Cardiac fibroblast (primary cell): ENCODE results near the gene GPR153.
"Not testable (repeated sequence)": the region's sequence is repeated elsewhere in the genome, so short reads cannot be mapped to it uniquely, and the experiment has no call there.

Source experiments
- DNase-seq, 2 donors: peaks; one replicate each; pipeline versions ENCODE4 v3.0.0 to v3.0.0-alpha.2; 2010; ENCODE audit warnings: low read depth in 2 of 2
- H3K4me3 ChIP-seq, 2 donors: replicated peaks in 1 of 2; 1 replicate in 1 of 2; 2 replicates in 1 of 2; pipeline ENCODE4 v1.5.1; 2011; ENCODE audit warnings: low read depth in 2 of 2, low read length in 2 of 2, mild to moderate bottlenecking in 2 of 2, moderate library complexity in 1 of 2
- TF ChIP-seq, protein P1 (sequence below): IDR thresholded peaks from one replicate; pipeline ENCODE4 v1.5.1; 2011; ENCODE audit warnings: low read depth, mild to moderate bottlenecking, low read length, inconsistent platforms

The GPR153 gene

DNA sequence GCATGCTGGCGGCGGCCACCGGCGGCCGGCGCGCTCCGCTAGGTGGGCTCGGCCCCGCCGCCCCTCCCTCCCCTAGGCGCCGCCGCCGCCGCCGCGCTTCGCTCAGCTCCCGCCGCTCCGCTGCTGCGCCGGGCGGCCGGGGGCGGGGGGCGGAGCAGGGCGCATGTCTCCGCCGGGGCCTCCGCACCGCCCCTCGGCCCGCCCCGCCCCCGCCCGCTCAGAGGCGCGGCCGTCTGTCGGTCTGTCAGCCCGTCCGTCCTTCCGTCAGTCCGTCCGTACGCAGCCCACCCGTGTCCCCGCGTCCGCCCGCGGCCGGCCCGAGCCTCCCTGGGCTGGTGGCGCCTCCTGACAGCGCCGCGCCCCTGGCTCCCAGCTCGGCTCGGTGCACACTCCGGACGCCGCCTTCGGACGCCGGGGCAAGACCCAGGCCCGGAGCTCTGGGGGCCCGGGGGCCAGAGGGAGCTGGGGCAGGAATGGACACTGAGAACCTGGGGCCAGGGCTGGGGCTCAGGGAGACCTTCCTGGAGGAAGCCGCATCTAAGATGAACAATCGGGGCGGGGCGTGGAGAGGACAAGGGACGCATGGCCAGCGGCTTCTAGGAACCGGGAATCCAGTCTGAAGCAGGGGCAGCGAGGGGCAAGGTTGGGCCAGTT lies at the start of gene GPR153:
Gene GPR153 (minus strand): TSS at position 138 of the 654 bp plus-strand sequence. CDS start 6,193 bp downstream, outside the sequence.
- TF ChIP-seq, protein P1, sequence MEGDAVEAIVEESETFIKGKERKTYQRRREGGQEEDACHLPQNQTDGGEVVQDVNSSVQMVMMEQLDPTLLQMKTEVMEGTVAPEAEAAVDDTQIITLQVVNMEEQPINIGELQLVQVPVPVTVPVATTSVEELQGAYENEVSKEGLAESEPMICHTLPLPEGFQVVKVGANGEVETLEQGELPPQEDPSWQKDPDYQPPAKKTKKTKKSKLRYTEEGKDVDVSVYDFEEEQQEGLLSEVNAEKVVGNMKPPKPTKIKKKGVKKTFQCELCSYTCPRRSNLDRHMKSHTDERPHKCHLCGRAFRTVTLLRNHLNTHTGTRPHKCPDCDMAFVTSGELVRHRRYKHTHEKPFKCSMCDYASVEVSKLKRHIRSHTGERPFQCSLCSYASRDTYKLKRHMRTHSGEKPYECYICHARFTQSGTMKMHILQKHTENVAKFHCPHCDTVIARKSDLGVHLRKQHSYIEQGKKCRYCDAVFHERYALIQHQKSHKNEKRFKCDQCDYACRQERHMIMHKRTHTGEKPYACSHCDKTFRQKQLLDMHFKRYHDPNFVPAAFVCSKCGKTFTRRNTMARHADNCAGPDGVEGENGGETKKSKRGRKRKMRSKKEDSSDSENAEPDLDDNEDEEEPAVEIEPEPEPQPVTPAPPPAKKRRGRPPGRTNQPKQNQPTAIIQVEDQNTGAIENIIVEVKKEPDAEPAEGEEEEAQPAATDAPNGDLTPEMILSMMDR = no peak
- peak within 1 kb of the TSS; percentile 59 to 60 for H3K4me3 ChIP-seq
- DNase-seq = peak in 1 of 2 donors; percentile 59

DNA sequence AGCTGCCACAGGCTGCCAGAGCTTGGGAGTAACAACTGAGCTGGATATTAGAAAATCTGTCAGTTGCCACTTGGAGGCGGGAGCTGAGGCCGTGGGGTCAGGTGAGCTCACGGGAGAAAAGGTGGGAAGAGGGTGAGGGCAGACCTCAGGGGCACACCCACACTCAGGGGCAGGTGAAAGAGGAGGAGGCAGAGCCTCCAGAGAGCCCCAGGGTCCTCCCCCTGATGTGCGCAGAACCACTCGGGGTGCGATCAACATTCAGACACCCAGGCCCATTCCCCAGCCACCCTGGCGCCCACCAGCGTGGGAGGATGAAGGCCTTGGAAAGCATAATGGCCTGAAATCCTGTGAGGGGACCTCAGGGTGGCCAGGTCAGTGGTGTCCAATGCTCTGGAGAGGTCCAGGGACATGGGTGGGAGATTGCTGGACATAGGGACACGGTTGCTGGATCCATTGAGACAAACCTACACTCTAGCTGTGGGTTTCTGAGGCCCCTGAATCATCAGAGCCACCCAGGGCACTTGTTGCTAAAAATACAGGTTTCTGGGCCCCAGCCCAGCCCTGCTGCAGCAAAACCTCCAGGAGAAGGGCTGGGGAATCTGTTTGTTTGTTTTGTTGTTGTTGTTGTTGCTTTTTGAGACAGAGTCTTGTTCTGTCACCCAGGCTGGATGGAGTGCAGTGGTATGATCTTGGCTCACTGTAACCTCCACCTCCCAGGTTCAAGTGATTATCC lies 49.4 kb upstream of the GPR153 start:
- no peak overlapping the region for H3K4me3 ChIP-seq
- TF ChIP-seq, protein P1 = no peak
- DNase-seq = no peak

DNA sequence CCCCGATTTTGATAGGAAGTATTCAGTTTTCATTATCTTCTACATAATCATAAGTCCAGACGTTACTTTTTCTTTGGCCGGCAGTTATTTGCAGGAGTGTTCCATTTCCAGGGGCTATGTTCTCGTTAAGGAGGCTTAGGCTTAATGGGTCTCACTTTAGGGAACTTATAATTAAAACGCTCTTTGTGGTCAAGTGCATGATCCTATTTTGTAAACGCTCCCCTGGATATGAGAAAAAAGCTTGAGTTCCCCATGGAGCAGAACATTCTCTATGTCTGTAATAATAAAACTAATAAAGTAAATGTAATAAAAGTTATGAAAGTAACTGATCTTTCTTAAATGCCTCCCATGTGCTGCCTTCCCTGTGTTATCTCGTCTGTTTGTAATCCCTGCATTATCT lies 48.7 kb upstream of the GPR153 start:
- DNase-seq = no peak
- TF ChIP-seq, protein P1 = no peak
- no peak overlapping the region for H3K4me3 ChIP-seq

DNA sequence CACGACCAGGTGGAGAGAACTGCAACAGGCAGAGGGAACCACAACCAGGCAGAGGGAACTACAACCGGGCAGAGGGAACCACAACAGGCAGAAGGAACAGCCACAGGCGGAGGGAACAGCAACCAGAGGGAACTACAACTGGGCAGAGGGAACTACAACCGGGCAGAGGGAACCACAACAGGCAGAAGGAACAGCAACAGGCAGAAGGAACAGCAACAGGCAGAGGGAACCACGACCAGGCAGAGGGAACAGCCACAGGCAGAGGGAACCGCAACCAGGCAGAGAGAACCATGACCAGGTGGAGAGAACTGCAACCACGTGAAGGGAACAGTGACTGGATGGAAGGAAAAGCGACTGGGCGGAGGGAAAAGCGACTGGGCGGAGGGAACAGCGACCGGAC lies 47.6 kb upstream of the GPR153 start:
- H3K4me3 ChIP-seq = no peak overlapping the region
- TF ChIP-seq, protein P1 = no peak
- DNase-seq = no peak

DNA sequence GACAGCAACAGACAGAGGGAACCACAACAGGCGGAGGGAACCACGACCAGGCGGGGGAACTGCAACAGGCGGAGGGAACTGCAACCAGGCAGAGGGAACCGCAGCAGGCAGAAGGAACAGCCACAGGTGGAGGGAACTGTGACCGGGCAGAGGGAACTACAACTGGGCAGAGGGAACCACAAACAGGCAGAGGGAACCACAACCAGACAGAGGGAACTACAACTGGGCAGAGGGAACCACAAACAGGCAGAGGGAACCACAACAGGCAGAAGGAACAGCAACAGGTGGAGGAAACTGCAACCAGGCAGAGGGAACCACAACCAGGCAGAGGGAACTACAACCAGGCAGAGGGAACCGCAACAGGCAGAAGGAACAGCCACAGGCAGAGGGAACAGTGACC lies 46.8 kb upstream of the GPR153 start:
- not testable (repeated sequence) for DNase-seq

DNA sequence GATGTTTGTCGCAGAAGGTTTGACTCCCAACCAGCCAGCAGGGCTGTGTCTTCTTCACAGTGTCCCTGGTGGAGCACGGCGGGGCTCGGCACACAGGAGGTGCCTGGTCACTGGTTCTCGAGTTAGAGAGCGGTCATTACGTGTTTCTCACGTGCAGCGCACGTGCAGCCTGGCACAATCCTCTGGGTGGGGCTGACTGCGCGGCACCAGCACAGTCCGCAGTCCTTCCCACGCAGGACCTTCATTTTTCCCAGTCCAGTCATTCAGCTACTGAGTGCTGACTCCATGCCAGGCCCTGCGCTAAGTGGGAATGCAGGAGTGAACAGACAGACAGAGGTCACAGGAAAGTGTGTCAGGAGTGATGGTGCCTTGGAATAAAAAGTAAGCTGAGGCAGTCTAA lies 46.2 kb upstream of the GPR153 start:
- no peak overlapping the region for H3K4me3 ChIP-seq
- TF ChIP-seq, protein P1 = no peak
- no peak for DNase-seq

More for the DNA sequence above, 46.8 kb upstream of the GPR153 start:
- H3K4me3 ChIP-seq = not testable (repeated sequence)

DNA sequence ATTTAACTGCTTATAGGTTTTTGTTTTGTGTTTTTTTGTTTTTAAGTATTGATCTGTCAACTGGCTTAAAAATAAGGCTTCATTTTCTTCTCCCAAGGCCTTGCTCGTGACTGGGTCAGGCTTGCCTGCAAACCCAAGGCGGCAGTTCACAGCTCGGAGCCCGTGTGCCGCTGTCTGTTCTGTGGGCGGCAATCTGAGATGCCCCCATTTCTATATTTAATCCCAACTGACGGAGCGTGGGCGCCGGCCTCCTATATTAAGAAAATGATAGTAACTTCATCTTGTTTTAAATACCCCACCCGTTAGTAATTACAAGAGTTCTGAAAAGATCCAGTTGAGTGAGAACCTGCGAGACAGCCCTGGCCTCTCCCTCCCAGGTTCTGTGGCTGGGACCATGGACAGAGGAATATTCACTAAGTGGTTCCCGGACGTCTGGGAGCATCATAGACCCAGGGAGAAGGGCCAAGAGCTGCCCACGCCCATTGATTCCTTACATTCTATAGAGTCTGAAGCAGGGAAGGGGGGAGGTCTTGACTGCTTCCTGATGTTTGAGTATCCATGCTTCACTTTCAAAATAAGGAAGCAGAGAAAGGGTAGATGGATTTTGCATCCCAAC lies 42.6 kb upstream of the GPR153 start:
- DNase-seq = no peak
- TF ChIP-seq, protein P1 = no peak
- no peak overlapping the region for H3K4me3 ChIP-seq
